WTC11 (cell line): ENCODE data around the gene SPINT4.

Experiments used
- ATF3 ChIP-seq: sonication (generic); formaldehyde crosslinking; conservative IDR thresholded peaks from 2 replicates; pipeline ENCODE4 v1.8.1; 2022; ENCODE audit warnings: mild to moderate bottlenecking, missing genetic modification reagents
- CTCF ChIP-seq: fragments of 200-600 bp; IDR thresholded peaks from 2 replicates; pipeline ENCODE4 v1.8.0; 2022; ENCODE audit warnings: antibody characterized with exemption
- ETV6 ChIP-seq: sonication (generic); formaldehyde crosslinking; IDR thresholded peaks from 2 replicates; pipeline ENCODE4 v1.8.1; 2022; ENCODE audit warnings: mild to moderate bottlenecking, missing genetic modification reagents
- FOXJ3 ChIP-seq: sonication (generic); formaldehyde crosslinking; IDR thresholded peaks from 2 replicates; pipeline ENCODE4 v1.9.0; 2021; ENCODE audit warnings: missing genetic modification reagents, mild to moderate bottlenecking, borderline replicate concordance
- IRF2 ChIP-seq: sonication (generic); formaldehyde crosslinking; IDR thresholded peaks from 2 replicates; pipeline ENCODE4 v1.8.0; 2022; ENCODE audit warnings: low read depth, missing genetic modification reagents, borderline replicate concordance
- JUN ChIP-seq: sonication (generic); formaldehyde crosslinking; IDR thresholded peaks from 2 replicates; pipeline ENCODE4 v1.8.0; 2023; ENCODE audit warnings: mild to moderate bottlenecking, missing genetic modification reagents
- MAX ChIP-seq: sonication (generic); formaldehyde crosslinking; IDR thresholded peaks from 2 replicates; pipeline ENCODE4 v1.8.0; 2022; ENCODE audit warnings: mild to moderate bottlenecking, missing genetic modification reagents
- NFYB ChIP-seq: sonication (generic); formaldehyde crosslinking; conservative IDR thresholded peaks from 2 replicates; pipeline ENCODE4 v1.8.0; 2022; ENCODE audit warnings: low read depth, missing genetic modification reagents
- SP1 ChIP-seq: sonication (generic); formaldehyde crosslinking; conservative IDR thresholded peaks from 2 replicates; pipeline ENCODE4 v1.8.1; 2022; ENCODE audit warnings: missing genetic modification reagents
- STAT6 ChIP-seq: sonication (generic); formaldehyde crosslinking; conservative IDR thresholded peaks from 2 replicates; pipeline ENCODE4 v1.8.1; 2023; ENCODE audit warnings: mild to moderate bottlenecking, low read depth, missing genetic modification reagents, moderate library complexity
- ZMAT4 ChIP-seq: fragments of 250-450 bp; sonication (Bioruptor Pico); IDR thresholded peaks from 2 replicates; pipeline ENCODE4 v1.9.0; 2021; ENCODE audit warnings: mild to moderate bottlenecking

GRCh38 chr20:45765307-45765875, 43.2 kb downstream of the SPINT4 start:
- TF ChIP-seq ATF3 (CRISPR knock-in tag): no peak
- no peak for TF ChIP-seq CTCF
- TF ChIP-seq MAX (CRISPR knock-in tag): no peak
- TF ChIP-seq NFYB (CRISPR knock-in tag): no peak
- TF ChIP-seq STAT6 (CRISPR knock-in tag): no peak
- TF ChIP-seq ETV6 (CRISPR knock-in tag): no peak
- TF ChIP-seq JUN (CRISPR knock-in tag): no peak
- no peak for TF ChIP-seq SP1 (CRISPR knock-in tag)
- TF ChIP-seq IRF2 (CRISPR knock-in tag): no peak
- TF ChIP-seq FOXJ3 (CRISPR knock-in tag): no peak
- TF ChIP-seq ZMAT4 (CRISPR knock-in tag): no peak
